H1 (cell line): Measurements from ENCODE around the gene CUL9. TPM values are rescaled to one million over a fixed set of nuclear protein-coding genes. Genes with fewer than 3 reads are reported as not detected.

Experiments used
- CTCF ChIA-PET: fragments of 300-600 bp; sonication (Branson Sonifier 250); formaldehyde crosslinking; loops from one replicate; lab custom pipeline; 2021; ENCODE audit not compliant: partially characterized antibody; lab: Charles Lee
- POLR2A ChIA-PET: fragments of 300-600 bp; sonication (Branson Sonifier 250); formaldehyde crosslinking; loops from one replicate; lab custom pipeline; 2021; ENCODE audit warnings: inconsistent platforms; ENCODE audit not compliant: partially characterized antibody; lab: Charles Lee
- DNase-seq, 2 experiments: peaks; one replicate each; pipeline versions ENCODE4 v3.0.0 to v3.0.0-alpha.2; 2010 to 2022; ENCODE audit warnings: low spot score in 2 of 2, low read depth in 1 of 2, mixed read lengths in 1 of 2
- FAIRE-seq: peaks from 2 replicates; lab custom pipeline; 2011; peaks lifted over from hg19 to GRCh38; lab: Jason Lieb, UNC
- H2AFZ ChIP-seq: 2 replicates; pipeline ENCODE4 v1.8.1; 2012; ENCODE audit warnings: low read length, inconsistent platforms
- H2AK5ac ChIP-seq: 2 replicates; pipeline ENCODE4 v1.6.1; 2013; ENCODE audit warnings: low read depth, low read length
- H2BK120ac ChIP-seq: replicated peaks from 2 replicates; pipeline ENCODE3; 2013; ENCODE audit warnings: low read depth, low read length, inconsistent platforms
- H2BK12ac ChIP-seq: 2 replicates; pipeline ENCODE4 v1.6.1; 2013; ENCODE audit warnings: low read depth, low read length
- H2BK15ac ChIP-seq: 2 replicates; pipeline ENCODE4 v1.6.1; 2013; ENCODE audit warnings: low read length
- H2BK20ac ChIP-seq: 2 replicates; pipeline ENCODE4 v1.6.1; 2013; ENCODE audit warnings: low read length
- H2BK5ac ChIP-seq: 2 replicates; pipeline ENCODE4 v1.6.1; 2013; ENCODE audit warnings: low read depth, low read length
- H3K14ac ChIP-seq: 2 replicates; pipeline ENCODE4 v1.6.1; 2013; ENCODE audit warnings: inconsistent platforms; ENCODE audit not compliant: insufficient read length
- H3K18ac ChIP-seq: 2 replicates; pipeline ENCODE4 v1.6.1; 2013; ENCODE audit warnings: low read length; ENCODE audit errors: extremely low read depth
- H3K23ac ChIP-seq: 2 replicates; pipeline ENCODE4 v1.6.1; 2013; ENCODE audit warnings: inconsistent platforms; ENCODE audit not compliant: insufficient read length
- H3K23me2 ChIP-seq: 2 replicates; pipeline ENCODE4 v1.6.1; 2013; ENCODE audit warnings: low read depth, low read length
- H3K27ac ChIP-seq: 2 replicates; pipeline ENCODE4 v1.6.1; 2011; ENCODE audit warnings: low read depth, low read length, inconsistent platforms
- H3K27me3 ChIP-seq, 4 experiments: replicated peaks in 1 of 4; 1 replicate in 1 of 4; 2 replicates in 3 of 4; pipeline versions ENCODE4 v1.6.1 to v1.8.1; 2011 to 2013; ENCODE audit warnings: low read length in 3 of 4, mild to moderate bottlenecking in 3 of 4, inconsistent platforms in 2 of 4, mixed read lengths in 2 of 4, moderate library complexity in 1 of 4; ENCODE audit not compliant: control insufficient read depth in 3 of 4, insufficient read depth in 3 of 4; ENCODE audit errors: extremely low read depth in 1 of 4
- H3K36me3 ChIP-seq, 4 experiments: 2 replicates each; pipeline versions ENCODE4 v1.6.1 to v1.8.1; 2011 to 2013; ENCODE audit warnings: mild to moderate bottlenecking in 4 of 4, low read length in 3 of 4, moderate library complexity in 2 of 4, control low read depth in 1 of 4, inconsistent platforms in 1 of 4; ENCODE audit not compliant: insufficient read depth in 4 of 4, control insufficient read depth in 2 of 4
- H3K4ac ChIP-seq: replicated peaks from 2 replicates; pipeline ENCODE3; 2013; ENCODE audit warnings: low read length, low read depth, mixed read lengths, inconsistent platforms; ENCODE audit not compliant: insufficient read length
- H3K4me1 ChIP-seq, 4 experiments: replicated peaks in 1 of 4; 1 replicate in 1 of 4; 2 replicates in 3 of 4; pipeline versions ENCODE4 v1.6.1 to v1.8.1; 2011 to 2013; ENCODE audit warnings: low read length in 3 of 4, inconsistent platforms in 2 of 4, mixed read lengths in 1 of 4; ENCODE audit not compliant: insufficient read depth in 4 of 4, control insufficient read depth in 3 of 4
- H3K4me2 ChIP-seq, 2 experiments: 2 replicates each; pipeline versions ENCODE4 v1.6.1 to v1.8.1; 2011 to 2013; ENCODE audit warnings: low read depth in 2 of 2, low read length in 2 of 2, control low read depth in 1 of 2, inconsistent platforms in 1 of 2, mild to moderate bottlenecking in 1 of 2; ENCODE audit not compliant: insufficient read depth in 1 of 2
- H3K4me3 ChIP-seq, 4 experiments: fragments of 200-600, 300-600 bp in 1 of 4; sonication (generic), shearing (Covaris generic), sonication (Bioruptor Twin) in 1 of 4; 2 replicates each; pipeline versions ENCODE4 v1.5.1 to v1.8.1; 2011 to 2016; ENCODE audit warnings: low read length in 4 of 4, low read depth in 3 of 4, control low read depth in 2 of 4, inconsistent platforms in 2 of 4, mild to moderate bottlenecking in 2 of 4, mixed read lengths in 1 of 4, moderate library complexity in 1 of 4; ENCODE audit not compliant: insufficient read depth in 2 of 4; ENCODE audit errors: extremely low read depth in 1 of 4
- H3K56ac ChIP-seq: replicated peaks from 2 replicates; pipeline ENCODE3; 2013; ENCODE audit warnings: low read depth, mild to moderate bottlenecking, mixed read lengths, low read length, inconsistent platforms; ENCODE audit not compliant: insufficient read length
- H3K79me1 ChIP-seq: 2 replicates; pipeline ENCODE4 v1.6.1; 2013; ENCODE audit warnings: low read depth, low read length, control low read depth
- H3K79me2 ChIP-seq, 2 experiments: 2 replicates each; pipeline versions ENCODE4 v1.6.1 to v1.8.1; 2012 to 2013; ENCODE audit warnings: low read length in 2 of 2, mild to moderate bottlenecking in 2 of 2, inconsistent platforms in 1 of 2; ENCODE audit not compliant: insufficient read depth in 2 of 2, control insufficient read depth in 1 of 2
- H3K9ac ChIP-seq, 4 experiments: replicated peaks in 1 of 4; 1 replicate in 1 of 4; 2 replicates in 3 of 4; pipeline versions ENCODE4 v1.6.1 to v1.8.1; 2011 to 2013; ENCODE audit warnings: low read depth in 3 of 4, low read length in 3 of 4, control low read depth in 2 of 4, mild to moderate bottlenecking in 2 of 4, moderate library complexity in 2 of 4, inconsistent platforms in 1 of 4; ENCODE audit errors: extremely low read depth in 1 of 4
- H3K9me3 ChIP-seq, 2 experiments: 2 replicates each; pipeline versions ENCODE4 v1.6.1 to v1.8.1; 2012 to 2013; ENCODE audit warnings: mild to moderate bottlenecking in 2 of 2, moderate library complexity in 2 of 2, control low read depth in 1 of 2, inconsistent platforms in 1 of 2, low read depth in 1 of 2, low read length in 1 of 2, mixed read lengths in 1 of 2; ENCODE audit not compliant: insufficient read depth in 2 of 2
- H4K20me1 ChIP-seq, 2 experiments: replicated peaks in 1 of 2; 2 replicates each; pipeline versions ENCODE3 to v1.8.1; 2011 to 2013; ENCODE audit warnings: inconsistent platforms in 2 of 2, low read length in 2 of 2, mild to moderate bottlenecking in 1 of 2; ENCODE audit not compliant: insufficient read depth in 2 of 2, control insufficient read depth in 1 of 2
- H4K5ac ChIP-seq: 2 replicates; pipeline ENCODE4 v1.6.1; 2013; ENCODE audit warnings: low read length, low read depth, mixed read lengths, inconsistent platforms; ENCODE audit not compliant: insufficient read length
- H4K8ac ChIP-seq: 2 replicates; pipeline ENCODE4 v1.8.0; 2013; ENCODE audit warnings: mild to moderate bottlenecking, moderate library complexity, low read length, inconsistent platforms; ENCODE audit not compliant: insufficient read depth; ENCODE audit errors: extremely low read depth
- H4K91ac ChIP-seq: replicated peaks from 2 replicates; pipeline ENCODE3; 2013; ENCODE audit warnings: low read length, mixed read lengths, inconsistent platforms; ENCODE audit not compliant: insufficient read length
- ASH2L ChIP-seq: fragments of 200-600, 300-600 bp; sonication (generic); IDR thresholded peaks from one replicate; pipeline ENCODE4 v1.7.1; 2017; ENCODE audit warnings: low read length
- RFX5 ChIP-seq: IDR thresholded peaks from 2 replicates; pipeline ENCODE4 v1.6.1; 2011; ENCODE audit warnings: low read depth, low read length, improper control_type of control experiment, borderline replicate concordance
- RXRA ChIP-seq: IDR thresholded peaks from 2 replicates; pipeline ENCODE4 v1.6.1; 2011; ENCODE audit warnings: low read depth, mild to moderate bottlenecking, low read length, moderate library complexity; ENCODE audit not compliant: insufficient read depth
- WGBS, 2 experiments: shearing (Covaris generic) in 1 of 2; methylation state at CpG; one replicate each; pipeline versions ENCODE4 v1.1.6 to v1.1.7; 2013 to 2015; ENCODE audit warnings: low lambda C conversion rate in 2 of 2, mixed read lengths in 2 of 2, inconsistent platforms in 1 of 2, low coverage in 1 of 2, missing lambda C conversion rate in 1 of 2; ENCODE audit not compliant: insufficient replicate concordance in 2 of 2, insufficient coverage in 1 of 2, insufficient read length in 1 of 2; ENCODE audit errors: extremely low coverage in 1 of 2, missing lambda C conversion rate in 1 of 2; 5-methylcytosine and 5-hydroxymethylcytosine counted together
- polyA plus RNA-seq, 7 experiments: library from polyadenylated mRNA; depleted of rRNA in 3 of 7; stranded (reverse) in 5 of 7; unstranded in 2 of 7; fragments of >200 nt in 5 of 7; fragments of 200-250 nt in 2 of 7; gene quantifications; 1 replicate in 5 of 7; 2 replicates in 1 of 7; 4 replicates in 1 of 7; pipeline versions ENCODE4 v1.2.1 to v1.2.3, GENCODE V29; 2011 to 2013; ENCODE audit warnings: missing spikeins in 2 of 7, mixed read lengths in 2 of 7
- total RNA-seq: library from RNA; stranded (reverse); fragmentation: NEBNext Ultra II Directional; extraction: Animal tissue kit (Norgen Biotek cat#: 25700); gene quantifications from 2 replicates; pipeline ENCODE4 v1.2.1, GENCODE V29; 2021

Gene CUL9
- total and polyA plus RNA-seq, 2 of the 8 experiments (the other 6 are each of a cell fraction or from before 2014, with no cell fraction given): 7.7 to 9.8 TPM

- Histone ChIP-seq H3K36me3 (no peaks in the 10 kb centered on the region), H2AFZ (no peak overlapping the region), H2BK20ac (no peak overlapping the region), H4K8ac (peak overlapping the region; percentile 53; the same call in 1 of the 2 replicates), H3K14ac (no peak overlapping the region), H3K56ac (no peak overlapping the region), H4K20me1 (no peaks in the 10 kb centered on the region), H3K4me1 (no peaks in the 10 kb centered on the region; a peak in 1 of 7 replicates), H3K4me3 (no peak overlapping the region), H2AK5ac (no peak overlapping the region), H3K23ac (no peak overlapping the region), H3K9me3 (no peaks in the 10 kb centered on the region)
- ChIA-PET CTCF (interaction anchor here (0.5 to 4.9 kb wide), 11 partner anchors 10 to 429 kb away, joined by 3 to 33 read pairs (median 4); partner anchors contain the start of gene DNPH1), POLR2A (interaction anchor here (1.1 to 1.6 kb wide), 4 partner anchors 10 to 43 kb away, joined by 3 to 5 read pairs (median 3); no protein-coding TSS in a partner anchor)
- 84% methylated on average over 6 of the region's 11 CpGs; no CpG with 5 or more reads in 1 of the 2 experiments for WGBS, 2 experiments
- no peak for TF ChIP-seq ASH2L
- no peak for TF ChIP-seq RXRA
- TF ChIP-seq RFX5: no peak
- TF ChIP-seq, all 59 proteins: peak for 0
- no peak overlapping the region for H3K27ac ChIP-seq
- H2BK15ac ChIP-seq: no peak overlapping the region
- no peak overlapping the region for H2BK12ac ChIP-seq
- no peaks in the 10 kb centered on the region for H3K23me2 ChIP-seq
- no peak for FAIRE-seq
- H3K79me1 ChIP-seq: no peaks in the 10 kb centered on the region
- no peak overlapping the region for H2BK5ac ChIP-seq
- no peak overlapping the region for H3K4me2 ChIP-seq
- no peak overlapping the region for H4K91ac ChIP-seq
- DNase-seq: no peak
- H3K18ac ChIP-seq: no peak overlapping the region
- no peaks in the 10 kb centered on the region for H3K27me3 ChIP-seq
- no peak overlapping the region for H3K9ac ChIP-seq
- no peak overlapping the region for H3K4ac ChIP-seq
- H2BK120ac ChIP-seq: no peak overlapping the region
- no peak overlapping the region for H4K5ac ChIP-seq
- H3K79me2 ChIP-seq: no peaks in the 10 kb centered on the region
Observed at GRCh38 chr6:43213431-43213830, 31.4 kb downstream of the CUL9 start.
